ACC112 (cell line): ENCODE results near the gene SARDH.

Experiments
- H2AFZ ChIP-seq: fragments of 200-600 bp; sonication (generic); one replicate; pipeline ENCODE4 v1.6.0; 2017; ENCODE audit warnings: antibody characterized with exemption, low read length; ENCODE audit not compliant: unreplicated experiment
- H3K27ac ChIP-seq: fragments of 200-600 bp; sonication (generic); 2 replicates; pipeline ENCODE4 v1.5.1; 2014; ENCODE audit warnings: low read depth, mild to moderate bottlenecking, antibody characterized with exemption, low read length, moderate library complexity
- H3K27me3 ChIP-seq: fragments of 200-600 bp; sonication (generic); 2 replicates; pipeline ENCODE4 v1.6.1; 2014; ENCODE audit warnings: mild to moderate bottlenecking, antibody characterized with exemption, low read length, moderate library complexity, mixed read lengths; ENCODE audit not compliant: insufficient read depth
- H3K36me3 ChIP-seq: fragments of 200-600 bp; sonication (generic); 2 replicates; pipeline ENCODE4 v1.6.1; 2016; ENCODE audit warnings: mild to moderate bottlenecking, antibody characterized with exemption, low read length, moderate library complexity, mixed read lengths; ENCODE audit not compliant: insufficient read depth
- H3K4me1 ChIP-seq: fragments of 200-600 bp; sonication (generic); one replicate; pipeline ENCODE4 v1.6.1; 2016; ENCODE audit warnings: low read length, mixed read lengths; ENCODE audit not compliant: insufficient read depth, unreplicated experiment, control insufficient read depth
- H3K4me3 ChIP-seq: fragments of 200-600 bp; sonication (generic); 2 replicates; pipeline ENCODE4 v1.5.1; 2014; ENCODE audit warnings: mild to moderate bottlenecking, low read depth, low read length
- H3K79me2 ChIP-seq: fragments of 200-600 bp; sonication (generic); one replicate; pipeline ENCODE4 v1.6.0; 2016; ENCODE audit warnings: low read length; ENCODE audit not compliant: control insufficient read depth, unreplicated experiment, insufficient read depth

The SARDH gene

DNA sequence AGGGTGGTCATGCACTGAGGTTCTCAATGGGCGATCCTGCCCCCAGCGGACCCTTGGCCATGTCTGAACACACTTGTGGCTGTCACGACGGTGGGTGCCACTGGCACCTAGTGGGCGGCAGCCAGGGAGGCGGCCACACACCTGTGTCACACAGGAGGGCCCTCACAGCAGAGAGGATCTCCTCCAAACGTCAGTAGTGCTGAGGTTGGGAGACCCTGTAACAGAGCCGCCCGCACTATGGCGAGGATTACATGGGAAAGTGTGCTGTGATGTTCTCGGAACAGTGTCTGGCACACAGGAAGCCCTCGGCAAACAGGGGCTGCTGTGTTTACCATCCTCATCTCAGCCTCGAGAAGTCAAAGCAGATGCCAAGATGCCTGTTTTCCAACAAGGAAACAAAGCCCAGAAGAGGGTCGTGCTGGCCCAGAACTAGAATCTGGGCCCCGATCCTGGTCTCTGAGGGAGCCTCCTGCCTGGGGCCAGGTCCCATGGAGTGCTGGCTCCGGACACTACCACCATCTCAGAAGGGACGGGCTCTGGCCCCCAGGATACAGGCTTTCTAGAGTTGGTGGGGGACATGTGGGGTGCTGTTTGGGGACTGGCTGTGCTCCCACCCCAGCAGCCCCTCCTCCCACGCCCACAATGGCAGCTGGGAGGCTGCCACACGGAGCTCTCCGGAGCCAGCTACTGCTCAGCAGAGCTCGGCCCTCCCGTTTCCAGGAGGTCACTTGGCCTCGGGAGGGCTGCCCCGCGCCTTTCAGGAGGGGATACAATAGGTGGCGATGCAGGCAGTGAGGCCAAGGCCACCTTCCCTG, 53.8 kb downstream of the SARDH start:
- H2AFZ ChIP-seq = no peak overlapping the region
- no peaks in the 10 kb centered on the region for H3K27me3 ChIP-seq
- H3K36me3 ChIP-seq = no peaks in the 10 kb centered on the region
- no peak overlapping the region for H3K27ac ChIP-seq
- H3K79me2 ChIP-seq = no peaks in the 10 kb centered on the region
- H3K4me1 ChIP-seq = peaks cover 10% of the 10 kb centered on the region
- H3K4me3 ChIP-seq = no peak overlapping the region

- H3K27me3 ChIP-seq = no peaks in the 10 kb centered on the region
- H3K36me3 ChIP-seq = no peaks in the 10 kb centered on the region
- no peak overlapping the region for H3K4me3 ChIP-seq
- H2AFZ ChIP-seq = no peak overlapping the region
- peaks cover 10% of the 10 kb centered on the region for H3K4me1 ChIP-seq
- H3K27ac ChIP-seq = no peak overlapping the region
- no peaks in the 10 kb centered on the region for H3K79me2 ChIP-seq
Observed at GRCh38 chr9:133683586-133684120, 54.5 kb downstream of the SARDH start.

GRCh38 chr9:133682818-133683585, 55.1 kb downstream of the SARDH start:
- Histone ChIP-seq H2AFZ (no peak overlapping the region), H3K36me3 (no peaks in the 10 kb centered on the region), H3K79me2 (no peaks in the 10 kb centered on the region), H3K27me3 (no peaks in the 10 kb centered on the region), H3K4me1 (peaks cover 10% of the 10 kb centered on the region), H3K27ac (no peak overlapping the region), H3K4me3 (no peak overlapping the region)

DNA sequence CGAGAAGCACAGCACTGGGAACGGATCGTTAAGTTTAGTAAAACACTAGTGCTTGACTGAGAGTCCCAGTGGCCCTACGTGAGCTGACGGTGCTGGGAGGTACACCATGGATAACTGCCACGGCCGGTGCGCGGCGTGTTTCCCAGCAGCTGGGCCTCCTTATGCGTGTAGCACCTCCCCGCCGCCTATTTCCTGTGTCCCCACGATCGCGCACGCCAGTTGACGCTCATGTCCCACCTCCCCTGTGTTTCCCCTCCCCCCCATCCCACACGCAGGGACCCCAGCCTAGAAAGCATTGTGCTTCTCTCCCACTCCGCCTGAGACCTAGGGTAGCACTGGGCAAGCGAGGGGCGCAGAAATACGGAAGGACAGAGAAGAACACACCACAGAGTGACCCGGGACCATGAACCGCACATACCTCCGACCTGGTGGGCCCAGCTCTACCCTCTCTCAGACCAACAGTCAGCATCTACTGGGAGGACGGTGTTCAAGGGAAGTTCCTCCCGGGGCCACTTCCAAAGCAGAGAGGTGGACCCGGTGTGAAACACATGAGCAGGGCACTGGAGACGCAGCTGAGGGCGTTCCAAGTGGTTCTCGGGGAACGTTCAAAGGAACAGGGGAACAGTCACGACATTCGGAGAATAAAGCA, 56.4 kb downstream of the SARDH start:
- peaks cover 10% of the 10 kb centered on the region for H3K4me1 ChIP-seq

GRCh38 chr9:133680976-133681657, 57.0 kb downstream of the SARDH start:
- H3K27ac ChIP-seq = no peak overlapping the region
- no peaks in the 10 kb centered on the region for H3K36me3 ChIP-seq
- no peak overlapping the region for H2AFZ ChIP-seq
- H3K4me3 ChIP-seq = no peak overlapping the region
- peaks cover 10% of the 10 kb centered on the region for H3K4me1 ChIP-seq
- H3K79me2 ChIP-seq = no peaks in the 10 kb centered on the region
- H3K27me3 ChIP-seq = no peaks in the 10 kb centered on the region

More for the DNA sequence above, 56.4 kb downstream of the SARDH start:
- H3K27me3 ChIP-seq = no peaks in the 10 kb centered on the region
- H3K79me2 ChIP-seq = no peaks in the 10 kb centered on the region
- no peaks in the 10 kb centered on the region for H3K36me3 ChIP-seq
- no peak overlapping the region for H3K4me3 ChIP-seq
- H2AFZ ChIP-seq = no peak overlapping the region
- H3K27ac ChIP-seq = no peak overlapping the region

GRCh38 chr9:133680250-133680975, 57.7 kb downstream of the SARDH start:
- Histone ChIP-seq H3K4me1 (peaks cover 10% of the 10 kb centered on the region), H3K4me3 (no peak overlapping the region), H3K27me3 (no peaks in the 10 kb centered on the region)

GRCh38 chr9:133679466-133680061, 58.6 kb downstream of the SARDH start:
- no peaks in the 10 kb centered on the region for H3K27me3 ChIP-seq
- no peak overlapping the region for H2AFZ ChIP-seq
- H3K79me2 ChIP-seq = no peaks in the 10 kb centered on the region
- no peak overlapping the region for H3K4me3 ChIP-seq
- H3K4me1 ChIP-seq = peaks cover 10% of the 10 kb centered on the region
- H3K27ac ChIP-seq = no peak overlapping the region
- no peaks in the 10 kb centered on the region for H3K36me3 ChIP-seq

More at GRCh38 chr9:133680250-133680975, 57.7 kb downstream of the SARDH start:
- Histone ChIP-seq H2AFZ (no peak overlapping the region), H3K79me2 (no peaks in the 10 kb centered on the region), H3K36me3 (no peaks in the 10 kb centered on the region), H3K27ac (no peak overlapping the region)

GRCh38 chr9:133679056-133679455, 59.1 kb downstream of the SARDH start:
- Histone ChIP-seq H3K27ac (no peak overlapping the region), H3K36me3 (no peaks in the 10 kb centered on the region), H3K4me1 (peaks cover 10% of the 10 kb centered on the region), H3K79me2 (no peaks in the 10 kb centered on the region), H3K27me3 (no peaks in the 10 kb centered on the region), H3K4me3 (no peak overlapping the region), H2AFZ (no peak overlapping the region)

GRCh38 chr9:133677126-133678010, 60.8 kb downstream of the SARDH start:
- H3K4me1 ChIP-seq = no peaks in the 10 kb centered on the region
- H3K27me3 ChIP-seq = no peaks in the 10 kb centered on the region
- H3K79me2 ChIP-seq = no peaks in the 10 kb centered on the region
- H3K36me3 ChIP-seq = no peaks in the 10 kb centered on the region
- no peak overlapping the region for H3K4me3 ChIP-seq
- H2AFZ ChIP-seq = no peak overlapping the region
- H3K27ac ChIP-seq = no peak overlapping the region
